Upper lobe of left lung (tissue), 6 donors: ENCODE data around the gene STXBP5L. TPM values are rescaled to one million over a fixed set of nuclear protein-coding genes. Genes with fewer than 3 reads are reported as not detected.
"Not testable (repeated sequence)": the region's sequence is repeated elsewhere in the genome, so short reads cannot be mapped to it uniquely, and the experiment has no call there.

Experiments used
- ATAC-seq, 2 donors: fragments of 200-7000 bp; cut with Tn5 transposase; one replicate each; pipeline ENCODE4 v1.9.1; 2022; ENCODE audit warnings: mild to moderate bottlenecking in 2 of 2, moderate library complexity in 2 of 2; ENCODE audit not compliant: low FRiP score in 2 of 2
- DNase-seq, 2 donors: peaks; one replicate each; pipeline ENCODE4 v3.0.0-alpha.2; 2019 to 2020
- H3K27ac ChIP-seq, 4 donors: fragments of 200-600 bp; sonication (generic); one replicate each; pipeline ENCODE4 v1.5.1; 2016 to 2019
- H3K27me3 ChIP-seq, 4 donors: fragments of 200-600 bp; sonication (generic); one replicate each; pipeline ENCODE4 v1.5.1; 2017 to 2019
- H3K36me3 ChIP-seq, 4 donors: fragments of 200-600 bp; sonication (generic); one replicate each; pipeline ENCODE4 v1.5.1; 2016 to 2019
- H3K4me1 ChIP-seq, 4 donors: fragments of 200-600 bp; sonication (generic); one replicate each; pipeline ENCODE4 v1.5.1; 2018 to 2019
- H3K4me3 ChIP-seq, 4 donors: fragments of 200-600 bp; sonication (generic); one replicate each; pipeline ENCODE4 v1.5.1; 2017 to 2019; ENCODE audit warnings: mild to moderate bottlenecking in 2 of 4, moderate library complexity in 1 of 4
- H3K9me3 ChIP-seq, 4 donors: fragments of 200-600 bp; sonication (generic); one replicate each; pipeline ENCODE4 v1.5.1; 2018 to 2019
- EP300 ChIP-seq, 4 donors: sonication (generic); formaldehyde crosslinking; IDR thresholded peaks; one replicate each; pipeline ENCODE4 v1.5.1; 2017; ENCODE audit warnings: antibody characterized with exemption in 4 of 4, control low read depth in 2 of 4
- POLR2A ChIP-seq, 4 donors: fragments of 450-650 bp; IDR thresholded peaks; one replicate each; pipeline ENCODE4 v1.5.1; 2016 to 2017; ENCODE audit warnings: antibody characterized with exemption in 4 of 4, mild to moderate bottlenecking in 2 of 4
- POLR2AphosphoS5 ChIP-seq, 2 donors: sonication (generic); formaldehyde crosslinking; IDR thresholded peaks; one replicate each; pipeline ENCODE4 v1.5.1; 2017; ENCODE audit warnings: antibody characterized with exemption in 2 of 2
- WGBS, 2 donors: methylation state at CpG; one replicate each; pipeline ENCODE4 v1.1.5; 2017 to 2018; 5-methylcytosine and 5-hydroxymethylcytosine counted together
- total RNA-seq, 6 donors: library from RNA; depleted of rRNA in 4 of 6; stranded (reverse); fragments of >200 nt in 4 of 6; gene quantifications; one replicate each; pipeline versions ENCODE4 v1.1.0 to v1.2.1, GENCODE V29; 2016 to 2021
- TF ChIP-seq, protein P1 (sequence below), 6 experiments: fragments of 450-650 bp in 4 of 6; fragments of 200-600 bp in 2 of 6; sonication (generic) in 2 of 6; IDR thresholded peaks; one replicate each; pipeline ENCODE4 v1.5.1; 2016 to 2019; ENCODE audit warnings: antibody characterized with exemption in 6 of 6
- donor health status: DM: no; HTN: no; CAD: no; lungs with moderate emphysema.
- donor health status: DM: no; HTN: yes; CAD: no; lungs with severe emphysema.

The STXBP5L gene
- total RNA-seq, 6 donors from 2014 or later = 0.07 TPM; not detected in 5

DNA sequence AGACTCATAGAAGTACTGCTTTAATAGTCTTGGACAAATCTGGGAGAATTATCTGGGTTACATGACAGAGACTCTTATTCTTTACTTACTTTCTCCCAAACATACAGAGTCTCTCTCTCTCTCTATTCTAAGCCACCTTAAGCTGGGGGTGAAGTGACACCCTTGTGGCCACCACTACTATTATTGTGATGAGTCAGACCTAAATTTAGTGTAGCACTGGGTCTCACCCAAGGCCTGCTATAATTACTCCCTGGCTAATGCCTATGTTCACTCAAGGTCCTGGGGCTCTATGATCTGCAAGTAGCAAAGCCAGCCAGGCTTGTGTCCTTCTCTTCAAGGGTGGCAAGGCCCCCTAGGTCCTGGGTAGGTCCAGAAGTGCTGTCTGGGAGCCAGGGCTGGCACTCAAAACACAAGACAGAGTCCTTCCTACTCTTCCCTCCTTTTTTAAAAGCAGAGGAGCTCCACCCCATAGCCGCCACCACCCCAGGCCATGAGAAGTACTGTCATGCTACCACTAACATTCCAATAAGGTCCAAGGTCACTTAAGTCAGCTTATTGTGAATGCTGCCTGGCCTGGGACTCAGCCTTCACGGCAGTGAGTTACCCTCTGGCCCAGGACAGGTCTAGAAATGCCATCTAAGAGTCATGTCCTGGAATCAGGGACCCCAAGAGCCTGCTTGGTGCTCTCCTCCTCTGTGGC, 454.2 kb downstream of the STXBP5L start:
- Histone ChIP-seq H3K27me3 (no peaks in the 10 kb centered on the region), H3K36me3 (no peaks in the 10 kb centered on the region), H3K9me3 (no peaks in the 10 kb centered on the region), H3K4me3 (no peak overlapping the region), H3K4me1 (no peaks in the 10 kb centered on the region), H3K27ac (no peak overlapping the region)
- no peak for DNase-seq
- no peak for ATAC-seq
- WGBS, 2 donors = 43 to 62% methylated on average over 2 of the region's 2 CpGs
- no peak for TF ChIP-seq POLR2A (IDR thresholded peaks at IDR 0.05)
- no peak for TF ChIP-seq POLR2AphosphoS5 (IDR thresholded peaks at IDR 0.05)
- TF ChIP-seq EP300 (IDR thresholded peaks at IDR 0.05) = no peak
- TF ChIP-seq, protein P1, sequence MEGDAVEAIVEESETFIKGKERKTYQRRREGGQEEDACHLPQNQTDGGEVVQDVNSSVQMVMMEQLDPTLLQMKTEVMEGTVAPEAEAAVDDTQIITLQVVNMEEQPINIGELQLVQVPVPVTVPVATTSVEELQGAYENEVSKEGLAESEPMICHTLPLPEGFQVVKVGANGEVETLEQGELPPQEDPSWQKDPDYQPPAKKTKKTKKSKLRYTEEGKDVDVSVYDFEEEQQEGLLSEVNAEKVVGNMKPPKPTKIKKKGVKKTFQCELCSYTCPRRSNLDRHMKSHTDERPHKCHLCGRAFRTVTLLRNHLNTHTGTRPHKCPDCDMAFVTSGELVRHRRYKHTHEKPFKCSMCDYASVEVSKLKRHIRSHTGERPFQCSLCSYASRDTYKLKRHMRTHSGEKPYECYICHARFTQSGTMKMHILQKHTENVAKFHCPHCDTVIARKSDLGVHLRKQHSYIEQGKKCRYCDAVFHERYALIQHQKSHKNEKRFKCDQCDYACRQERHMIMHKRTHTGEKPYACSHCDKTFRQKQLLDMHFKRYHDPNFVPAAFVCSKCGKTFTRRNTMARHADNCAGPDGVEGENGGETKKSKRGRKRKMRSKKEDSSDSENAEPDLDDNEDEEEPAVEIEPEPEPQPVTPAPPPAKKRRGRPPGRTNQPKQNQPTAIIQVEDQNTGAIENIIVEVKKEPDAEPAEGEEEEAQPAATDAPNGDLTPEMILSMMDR (IDR thresholded peaks at IDR 0.05) = no peak

DNA sequence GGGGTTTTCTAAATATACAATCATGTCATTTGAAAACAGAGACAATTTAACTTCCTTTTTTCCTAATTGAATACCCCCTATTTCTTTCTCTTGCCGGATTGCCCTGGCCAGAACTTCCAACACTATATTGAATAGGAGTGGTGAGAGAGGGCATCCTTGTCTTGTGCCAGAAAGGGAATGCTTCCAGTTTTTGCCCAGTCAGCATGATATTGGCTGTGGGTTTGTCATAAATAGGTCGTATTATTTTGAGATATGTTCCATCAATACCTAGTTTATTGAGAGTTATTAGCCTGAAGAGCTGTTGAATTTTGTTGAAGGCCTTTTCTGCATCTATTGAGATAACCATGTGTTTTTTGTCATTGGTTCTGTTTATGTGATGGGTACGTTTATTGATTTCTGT, 480.3 kb downstream of the STXBP5L start:
- 75 to 83% methylated on average over 3 of the region's 3 CpGs for WGBS, 2 donors
- H3K4me3 ChIP-seq, H3K9me3 ChIP-seq, ATAC-seq, H3K4me1 ChIP-seq, H3K27ac ChIP-seq, H3K27me3 ChIP-seq, H3K36me3 ChIP-seq, DNase-seq: not testable (repeated sequence)

DNA sequence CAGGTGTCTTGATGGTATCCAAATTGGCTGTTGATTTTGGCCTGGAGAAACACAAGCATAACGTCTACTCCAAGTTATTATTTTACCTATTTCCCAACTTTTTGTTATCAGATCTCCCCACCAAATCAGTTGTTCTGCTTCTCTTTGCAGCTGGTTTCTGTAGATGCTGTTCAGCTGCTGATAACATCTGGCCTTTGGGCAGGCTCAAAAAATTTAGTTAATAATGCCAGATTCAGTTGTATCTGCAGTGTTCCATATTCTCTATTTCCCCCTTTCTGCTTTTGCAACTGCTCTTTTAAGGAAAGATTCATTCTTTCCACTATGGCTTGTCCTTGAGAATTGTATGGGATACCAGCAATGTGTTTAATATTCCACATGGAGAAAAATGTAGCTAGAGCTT, 488.0 kb downstream of the STXBP5L start:
- not testable (repeated sequence) for H3K9me3 ChIP-seq
- WGBS, 2 donors = no CpG with 5 or more reads among the region's 1 CpG

DNA sequence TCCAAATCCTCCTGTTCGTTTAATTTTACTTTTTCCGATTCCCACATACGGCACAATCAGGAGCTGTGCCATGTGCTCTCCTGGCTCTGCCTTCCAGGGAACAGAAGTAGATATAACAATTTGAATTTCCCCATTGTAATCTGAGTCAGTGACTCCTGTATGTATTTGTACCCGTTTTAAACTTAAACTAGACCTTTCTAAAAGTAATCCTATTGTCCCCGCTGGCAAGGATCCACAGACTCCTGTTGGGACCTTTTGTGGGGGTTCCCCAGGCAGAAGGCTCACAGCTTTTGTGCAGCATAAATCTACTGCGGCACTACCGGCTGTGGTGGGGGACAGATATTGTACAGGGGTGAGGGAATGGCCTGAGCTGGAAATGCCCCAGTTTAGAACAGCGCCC, 490.0 kb downstream of the STXBP5L start:
- not testable (repeated sequence) for H3K4me1 ChIP-seq, H3K4me3 ChIP-seq, H3K27me3 ChIP-seq, H3K27ac ChIP-seq, ATAC-seq, DNase-seq, H3K36me3 ChIP-seq, H3K9me3 ChIP-seq
- WGBS, 2 donors = 86 to 90% methylated on average over 6 to 8 of the region's 8 CpGs

More for the DNA sequence above, 488.0 kb downstream of the STXBP5L start:
- not testable (repeated sequence) for H3K4me1 ChIP-seq, H3K4me3 ChIP-seq, DNase-seq, H3K27ac ChIP-seq, ATAC-seq, H3K27me3 ChIP-seq, H3K36me3 ChIP-seq

DNA sequence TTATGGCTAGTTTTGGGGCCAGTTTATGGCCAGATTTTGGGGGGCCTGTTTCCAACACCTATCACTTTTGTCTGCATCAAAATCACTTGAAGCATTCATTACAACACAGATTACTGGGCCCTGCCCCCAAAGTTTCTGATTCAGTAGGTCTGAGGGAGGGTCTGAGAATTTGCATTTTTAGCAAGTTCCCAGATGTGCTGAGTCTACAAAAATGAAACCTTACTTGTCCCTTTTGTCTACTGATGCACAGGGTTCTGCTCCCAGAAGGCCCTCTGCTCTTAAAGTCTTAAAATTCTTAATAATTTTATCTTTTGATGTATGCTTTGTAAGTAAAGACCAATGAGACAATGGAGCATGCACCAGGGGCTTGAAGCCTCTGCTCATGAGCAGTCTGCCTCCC, 491.8 kb downstream of the STXBP5L start:
- DNase-seq (no peak), ATAC-seq (no peak)
- H3K4me3 ChIP-seq = no peak overlapping the region
- no peak overlapping the region for H3K27ac ChIP-seq
- H3K36me3 ChIP-seq = no peaks in the 10 kb centered on the region
- no peaks in the 10 kb centered on the region for H3K9me3 ChIP-seq
- TF ChIP-seq POLR2AphosphoS5 (IDR thresholded peaks at IDR 0.05) (no peak), EP300 (IDR thresholded peaks at IDR 0.05) (no peak)
- no peaks in the 10 kb centered on the region for H3K4me1 ChIP-seq
- no peaks in the 10 kb centered on the region for H3K27me3 ChIP-seq

DNA sequence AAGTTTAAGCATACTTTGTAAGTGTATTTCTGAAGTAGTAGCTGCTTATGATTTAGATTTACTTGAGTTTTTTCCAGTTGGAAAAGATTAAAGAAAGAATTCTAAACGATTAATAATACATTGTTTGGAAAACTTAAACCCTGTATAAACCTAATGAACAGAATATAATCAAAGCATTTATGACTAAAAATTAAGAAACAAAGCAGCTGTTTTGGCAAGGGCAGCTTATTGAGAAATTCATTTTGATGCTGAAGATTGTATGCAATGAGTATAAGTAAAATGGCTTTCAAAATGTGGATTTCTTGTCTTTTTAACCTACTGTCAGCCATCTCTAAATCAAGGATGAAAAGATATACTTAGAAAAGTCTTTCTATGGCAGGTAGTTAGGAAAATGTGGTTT, 497.6 kb downstream of the STXBP5L start:
- Histone ChIP-seq H3K9me3 (no peaks in the 10 kb centered on the region), H3K27ac (no peak overlapping the region), H3K4me3 (no peak overlapping the region), H3K27me3 (no peaks in the 10 kb centered on the region), H3K4me1 (no peaks in the 10 kb centered on the region), H3K36me3 (no peaks in the 10 kb centered on the region)
- TF ChIP-seq, protein P1 (IDR thresholded peaks at IDR 0.05) = no peak
- TF ChIP-seq EP300 (IDR thresholded peaks at IDR 0.05) (no peak), POLR2AphosphoS5 (IDR thresholded peaks at IDR 0.05) (no peak), POLR2A (IDR thresholded peaks at IDR 0.05) (no peak)
- WGBS, 2 donors = 72 to 78% methylated on average over 1 of the region's 1 CpG
- DNase-seq (no peak), ATAC-seq (no peak)

DNA sequence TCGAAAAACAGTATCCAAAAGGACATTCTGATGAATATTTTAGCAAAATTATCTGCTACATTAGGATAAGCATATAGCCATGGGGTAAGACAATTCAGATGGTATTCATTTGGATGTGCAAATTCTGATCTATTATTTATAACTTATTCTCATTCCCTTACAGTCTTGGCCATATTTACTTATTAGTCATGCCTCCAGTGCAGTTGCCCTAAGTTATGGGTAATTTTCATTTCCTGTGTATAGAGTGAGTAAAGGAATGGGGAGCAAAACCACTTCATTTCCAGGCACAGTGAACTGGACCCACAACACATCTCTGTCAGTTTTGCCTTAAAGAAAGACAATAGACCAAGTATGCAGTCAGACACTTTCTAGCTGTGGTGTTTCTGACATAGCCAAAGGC, 503.5 kb downstream of the STXBP5L start:
- H3K27me3 ChIP-seq = no peaks in the 10 kb centered on the region
- ATAC-seq = no peak
- H3K9me3 ChIP-seq = no peaks in the 10 kb centered on the region
- WGBS, 2 donors = 83 to 96% methylated on average over 1 of the region's 1 CpG
- DNase-seq = no peak
- no peak overlapping the region for H3K27ac ChIP-seq
- no peak overlapping the region for H3K4me3 ChIP-seq
- H3K36me3 ChIP-seq = no peaks in the 10 kb centered on the region
- no peaks in the 10 kb centered on the region for H3K4me1 ChIP-seq
- TF ChIP-seq EP300 (IDR thresholded peaks at IDR 0.05) (no peak), POLR2A (IDR thresholded peaks at IDR 0.05) (no peak), POLR2AphosphoS5 (IDR thresholded peaks at IDR 0.05) (no peak)
- TF ChIP-seq, protein P1 (IDR thresholded peaks at IDR 0.05) = no peak
